Thyroid gland (tissue), 4 donors: ENCODE measurements around the gene ZNF580. TPM values are rescaled to one million over a fixed set of nuclear protein-coding genes. Genes with fewer than 3 reads are reported as not detected.

Experiments used
- DNase-seq, 2 donors: peaks; one replicate each; pipeline ENCODE4 v3.0.0-alpha.2; 2019
- H3K27ac ChIP-seq, 3 donors: fragments of 200-600 bp; sonication (generic); 1 replicate in 2 of 3; 2 replicates in 1 of 3; pipeline ENCODE4 v1.5.1; 2016 to 2019; ENCODE audit warnings: mild to moderate bottlenecking in 1 of 3, moderate library complexity in 1 of 3
- H3K27me3 ChIP-seq: fragments of 200-600 bp; sonication (generic); one replicate; pipeline ENCODE4 v1.5.1; 2019
- H3K36me3 ChIP-seq, 2 donors: fragments of 200-600 bp; sonication (generic); one replicate each; pipeline ENCODE4 v1.5.1; 2016 to 2019
- H3K4me1 ChIP-seq, 2 donors: fragments of 200-600 bp; sonication (generic); one replicate each; pipeline ENCODE4 v1.5.1; 2017 to 2019
- H3K4me3 ChIP-seq, 3 donors: fragments of 200-600 bp; sonication (generic); replicated peaks in 1 of 3; 1 replicate in 2 of 3; 2 replicates in 1 of 3; pipeline ENCODE4 v1.5.1; 2016; ENCODE audit warnings: mild to moderate bottlenecking in 1 of 3
- H3K9me3 ChIP-seq: fragments of 200-600 bp; sonication (generic); one replicate; pipeline ENCODE4 v1.5.1; 2017
- CTCF ChIP-seq, 6 experiments: fragments of 200-600 bp in 3 of 6; fragments of 450-650 bp in 3 of 6; sonication (generic) in 3 of 6; IDR thresholded peaks; one replicate each; pipeline ENCODE4 v1.5.1; 2016 to 2019; ENCODE audit warnings: antibody characterized with exemption in 6 of 6, mild to moderate bottlenecking in 2 of 6, inconsistent platforms in 1 of 6, moderate library complexity in 1 of 6
- POLR2A ChIP-seq, 2 donors: fragments of 450-650 bp; IDR thresholded peaks; one replicate each; pipeline ENCODE4 v1.6.1; 2017; ENCODE audit warnings: antibody characterized with exemption in 2 of 2, mild to moderate bottlenecking in 2 of 2, moderate library complexity in 1 of 2
- WGBS, 2 donors: methylation state at CpG; one replicate each; pipeline ENCODE4 v1.1.5; 2017; 5-methylcytosine and 5-hydroxymethylcytosine counted together
- intact Hi-C: fragments of 100-400 bp; cut with DNase I; formaldehyde crosslinking; loops from one replicate; pipeline ENCODE4 v1.15.1; 2023
- total RNA-seq, 4 donors: library from RNA; depleted of rRNA; stranded (reverse); fragments of >200 nt; gene quantifications; one replicate each; pipeline ENCODE4 v1.2.3, GENCODE V29; 2016

Gene ZNF580
- total RNA-seq, 4 donors from 2014 or later = 29.9 to 61.1 (median 44.8) TPM

GRCh38 chr19:55611300-55611982 is 29.4 kb upstream of the ZNF580 start:
- no peaks in the 10 kb centered on the region for H3K27me3 ChIP-seq
- no peak for DNase-seq
- 78 to 85% methylated on average over 15 of the region's 15 CpGs for WGBS, 2 donors
- no peaks in the 10 kb centered on the region for H3K9me3 ChIP-seq
- H3K27ac ChIP-seq = no peak overlapping the region
- H3K36me3 ChIP-seq = peaks cover 12 to 16% of the 10 kb centered on the region in 2 donors
- intact Hi-C loops = no loop called here
- TF ChIP-seq POLR2A (IDR thresholded peaks at IDR 0.05) = no peak
- TF ChIP-seq CTCF (IDR thresholded peaks at IDR 0.05) = no peak
- H3K4me3 ChIP-seq = no peak overlapping the region
- peaks cover 4 to 6% of the 10 kb centered on the region in 2 donors for H3K4me1 ChIP-seq

GRCh38 chr19:55611983-55612645 is 28.7 kb upstream of the ZNF580 start:
- DNase-seq = no peak
- H3K27ac ChIP-seq = no peak overlapping the region
- intact Hi-C loops = no loop called here

GRCh38 chr19:55613396-55613795 is 27.4 kb upstream of the ZNF580 start:
- no peaks in the 10 kb centered on the region for H3K4me1 ChIP-seq
- DNase-seq = no peak
- no peak for TF ChIP-seq POLR2A (IDR thresholded peaks at IDR 0.05)
- TF ChIP-seq CTCF (IDR thresholded peaks at IDR 0.05) = no peak

More at GRCh38 chr19:55611983-55612645, 28.7 kb upstream of the ZNF580 start:
- Histone ChIP-seq H3K4me1 (no peaks in the 10 kb centered on the region), H3K27me3 (no peaks in the 10 kb centered on the region), H3K9me3 (no peaks in the 10 kb centered on the region), H3K36me3 (peaks cover 15 to 22% of the 10 kb centered on the region in 2 donors), H3K4me3 (no peak overlapping the region)
- 90 to 97% methylated on average over 3 of the region's 3 CpGs for WGBS, 2 donors
- no peak for TF ChIP-seq CTCF (IDR thresholded peaks at IDR 0.05)

GRCh38 chr19:55613930-55614710 is 26.7 kb upstream of the ZNF580 start:
- 93 to 94% methylated on average over 56 to 64 of the region's 75 CpGs for WGBS, 2 donors
- Histone ChIP-seq H3K27ac (no peak overlapping the region), H3K9me3 (no peaks in the 10 kb centered on the region), H3K36me3 (peaks cover 15 to 28% of the 10 kb centered on the region in 2 donors), H3K4me1 (no peaks in the 10 kb centered on the region), H3K4me3 (no peak overlapping the region), H3K27me3 (no peaks in the 10 kb centered on the region)
- TF ChIP-seq CTCF (IDR thresholded peaks at IDR 0.05) (no peak), POLR2A (IDR thresholded peaks at IDR 0.05) (no peak)
- intact Hi-C loops = no loop called here
- no peak for DNase-seq

More at GRCh38 chr19:55613396-55613795, 27.4 kb upstream of the ZNF580 start:
- Histone ChIP-seq H3K36me3 (peaks cover 15 to 28% of the 10 kb centered on the region in 2 donors), H3K9me3 (no peaks in the 10 kb centered on the region), H3K4me3 (no peak overlapping the region), H3K27ac (no peak overlapping the region), H3K27me3 (no peaks in the 10 kb centered on the region)
- WGBS, 2 donors = 86 to 95% methylated on average over 15 to 27 of the region's 27 CpGs
- intact Hi-C loops = no loop called here
